Ovary (tissue), 3 donors: ENCODE data around the gene C19orf12.

Source experiments
- CTCF ChIP-seq, 3 donors: fragments of 450-650 bp in 2 of 3; fragments of 200-600 bp in 1 of 3; IDR thresholded peaks; one replicate each; pipeline versions ENCODE4 v1.5.1 to v1.8.0; 2016 to 2022; ENCODE audit warnings: antibody characterized with exemption in 3 of 3, mild to moderate bottlenecking in 1 of 3
- EP300 ChIP-seq: sonication (generic); formaldehyde crosslinking; IDR thresholded peaks from one replicate; pipeline ENCODE4 v1.6.1; 2017; ENCODE audit warnings: antibody characterized with exemption
- POLR2A ChIP-seq: fragments of 450-650 bp; IDR thresholded peaks from one replicate; pipeline ENCODE4 v1.6.1; 2017; ENCODE audit warnings: antibody characterized with exemption, mild to moderate bottlenecking, moderate library complexity
- donor health status: DM: no; HTN: no; CAD: no.

DNA sequence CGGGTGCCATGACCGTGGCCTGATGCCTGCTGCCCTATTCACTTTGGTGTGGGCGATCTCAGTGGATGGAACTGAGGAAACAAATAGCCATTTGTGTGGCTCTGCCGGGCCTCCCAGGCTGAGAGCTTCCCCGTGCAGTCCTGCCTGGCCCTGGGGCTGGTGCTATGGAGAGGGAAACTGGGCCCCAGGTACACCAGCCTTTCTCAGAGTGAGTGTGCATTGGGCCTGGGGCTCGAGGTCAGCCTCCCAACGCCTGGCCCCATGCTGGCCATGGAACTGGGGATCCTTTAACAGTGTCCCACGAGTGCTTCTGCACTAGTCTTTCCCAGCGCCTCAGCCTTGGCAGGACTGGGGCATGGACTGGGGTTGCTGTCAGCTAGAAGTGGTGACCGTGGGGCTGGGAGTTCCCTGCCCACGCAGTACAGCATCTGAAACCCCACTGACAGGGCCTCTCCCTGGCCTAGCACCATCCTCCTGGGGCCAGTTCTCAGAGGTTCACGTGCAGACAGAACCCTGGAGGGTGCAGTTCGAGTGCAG lies 39.3 kb downstream of the C19orf12 start:
- TF ChIP-seq EP300 (no peak), CTCF (IDR thresholded peaks at IDR 0.05) (no peak), POLR2A (no peak)
